Measurements from ENCODE around the gene FOXF1. TPM values are rescaled to one million over a fixed set of nuclear protein-coding genes. Genes with fewer than 3 reads are reported as not detected.
A peak's percentile ranks its signal among the peaks of the same experiment; 100 is the strongest.

FOXF1 gene
- total and polyA plus RNA-seq, 9 of the 15 experiments (the other 6 are each of a cell fraction or from before 2014, with no cell fraction given), result 0.04 TPM; not detected in 8

- Histone ChIP-seq H3K4me2 (ENCODE audit: insufficient read depth, low read length) (peak overlapping the region; percentile 99), H3K9ac (ENCODE audit: insufficient read depth in 1 of 2, low read depth in 2 of 2, low read length in 2 of 2) (peak overlapping the region; percentile 93 to 94), H3K4me1 (replicated peaks in 1 of 2; ENCODE audit: control insufficient read depth in 2 of 2, insufficient read depth in 2 of 2, low read length in 2 of 2) (peaks cover 0 to 18% of the 10 kb centered on the region in 2 experiments; a peak in 3 of 5 replicates), H3K79me2 (ENCODE audit: control insufficient read depth, insufficient read depth, low read length) (peaks cover 13% of the 10 kb centered on the region), H3K4me3 (peak overlapping the region; percentile 91), H3K9me1 (ENCODE audit: control insufficient read depth, insufficient read depth, low read length) (no peaks in the 10 kb centered on the region), H4K20me1 (replicated peaks; ENCODE audit: control insufficient read depth, insufficient read depth, low read length) (no peaks in the 10 kb centered on the region), H3K36me3 (ENCODE audit: control insufficient read depth, insufficient read depth, low read length) (peaks cover 16% of the 10 kb centered on the region; the same call in 1 of the 3 replicates), H3K9me3 (replicated peaks; ENCODE audit: control insufficient read depth, insufficient read depth, low read depth, low read length) (no peaks in the 10 kb centered on the region), H3K27me3 (ENCODE audit: control insufficient read depth in 2 of 2, insufficient read depth in 2 of 2, low read length in 2 of 2) (peaks cover 12% of the 10 kb centered on the region in 2 experiments; a peak in 3 of 5 replicates), H2AFZ (ENCODE audit: low read depth, low read length) (peak overlapping the region; percentile 95), H3K27ac (ENCODE audit: extremely low read depth, low read depth, low read length) (peak overlapping the region; percentile 85)
- ATAC-seq, result peak; percentile 8; the same call in 1 of the 3 replicates
- no peak for DNase-seq (ENCODE audit: extremely low read depth in 1 of 4, low spot score in 3 of 4)
- TSS peak; percentile 63 for BruUV-seq (replicated peaks)
- intact Hi-C loops (cut with micrococcal nuclease) (no loop called here), in situ Hi-C loops (cut with MboI) (loop anchor here (25.0 kb wide), 1 partner anchor 1083 kb away; no protein-coding TSS in a partner anchor)
- no peak for FAIRE-seq
- 1% methylated on average over 9 of the region's 10 CpGs for WGBS (ENCODE audit: insufficient coverage, low coverage, missing lambda C conversion rate)
- CTCF ChIA-PET (ENCODE audit: low intra/inter-chr PET ratio), result no interaction called here
- POLR2A ChIA-PET, result no interaction called here
- no peak for TF ChIP-seq DDX20 (tag; IDR thresholded peaks at IDR 0.05; ENCODE audit: low read depth)
- peak; percentile 63; the same call in 1 of the 2 replicates for TF ChIP-seq ZNF431 (CRISPR knock-in tag; IDR thresholded peaks at IDR 0.05)
- TF ChIP-seq ZNF280A (IDR thresholded peaks at IDR 0.05; ENCODE audit: low read depth, partially characterized antibody), result no peak
- TF ChIP-seq UBTF (IDR thresholded peaks at IDR 0.05; ENCODE audit: borderline replicate concordance in 1 of 2, low read depth in 2 of 2, low read length in 2 of 2), result no peak
- TF ChIP-seq EGR1 (conservative IDR thresholded peaks at IDR 0.05), result no peak
- no peak for TF ChIP-seq SPI1 (IDR thresholded peaks at IDR 0.05; ENCODE audit: borderline replicate concordance, low read depth, low read length)
- peak in 1 of 2 experiments; percentile 46 for TF ChIP-seq E2F6 (IDR thresholded peaks at IDR 0.05; ENCODE audit: borderline replicate concordance in 1 of 2, extremely low read depth in 1 of 2, insufficient read depth in 1 of 2, insufficient read length in 1 of 2, low read depth in 1 of 2, low read length in 1 of 2, poor library complexity in 1 of 2, severe bottlenecking in 1 of 2)
- TF ChIP-seq CEBPZ (IDR thresholded peaks at IDR 0.05; ENCODE audit: borderline replicate concordance, low read depth, low read length), result no peak
- no peak for TF ChIP-seq ZKSCAN3 (CRISPR knock-in tag; IDR thresholded peaks at IDR 0.05)
- TF ChIP-seq CTCFL (IDR thresholded peaks at IDR 0.05; ENCODE audit: borderline replicate concordance, insufficient read depth, low read depth, low read length, poor library complexity, severe bottlenecking), result no peak
Measured at GRCh38 chr16:86554599-86554916, 44.2 kb downstream of the FOXF1 start.

Measured in K562 (cell line).